Activated CD8-positive, alpha-beta T cell treated with anti-CD3 and anti-CD28 coated beads for 36 hours (primary cell): ENCODE results near the gene BRD8. TPM values are rescaled to one million over a fixed set of nuclear protein-coding genes. Genes with fewer than 3 reads are reported as not detected.
"Not testable (repeated sequence)": the region's sequence is repeated elsewhere in the genome, so short reads cannot be mapped to it uniquely, and the experiment has no call there.

Source experiments
- ATAC-seq: fragments of 200-7000 bp; cut with Tn5 transposase; one replicate; pipeline ENCODE4 v1.10.0; 2021; ENCODE audit warnings: mild to moderate bottlenecking, moderate library complexity
- CTCF ChIA-PET: fragments of 350-600 bp; sonication (Branson Sonifier 250); formaldehyde crosslinking; loops from one replicate; lab custom pipeline; 2021; ENCODE audit warnings: antibody characterized with exemption; lab: Charles Lee
- POLR2A ChIA-PET: fragments of 350-600 bp; sonication (Branson Sonifier 250); formaldehyde crosslinking; loops from one replicate; lab custom pipeline; 2021; ENCODE audit warnings: antibody characterized with exemption; lab: Charles Lee
- DNase-seq: peaks from one replicate; pipeline ENCODE4 v3.0.0-alpha.2; 2020
- H3K27ac Mint-ChIP-seq: one replicate; pipeline ENCODE4 v1.8.0; 2021; ENCODE audit warnings: mild to moderate bottlenecking, mixed read lengths
- H3K27me3 Mint-ChIP-seq: one replicate; pipeline ENCODE4 v1.8.0; 2021; ENCODE audit warnings: mixed read lengths
- H3K36me3 Mint-ChIP-seq: one replicate; pipeline ENCODE4 v1.8.0; 2021; ENCODE audit warnings: low read depth, mixed read lengths
- H3K4me1 Mint-ChIP-seq: one replicate; pipeline ENCODE4 v1.8.0; 2021; ENCODE audit warnings: low read depth, mixed read lengths
- H3K4me3 Mint-ChIP-seq: one replicate; pipeline ENCODE4 v1.8.0; 2021; ENCODE audit warnings: mild to moderate bottlenecking, moderate library complexity, mixed read lengths
- H3K9me3 Mint-ChIP-seq: one replicate; pipeline ENCODE4 v1.8.0; 2021; ENCODE audit warnings: mixed read lengths
- intact Hi-C: fragments of 100-400 bp; cut with micrococcal nuclease; formaldehyde crosslinking; loops from one replicate; pipeline ENCODE4 v1.10.0; 2022
- total RNA-seq, 2 experiments: library from RNA; stranded (reverse); gene quantifications; one replicate each; pipeline ENCODE4 v1.2.3, GENCODE V29; 2021
- TF ChIP-seq, protein P1 (sequence below): fragments of 200-600 bp; IDR thresholded peaks from one replicate; pipeline ENCODE4 v1.8.0; 2022; ENCODE audit warnings: antibody characterized with exemption, mild to moderate bottlenecking

BRD8 gene
- total RNA-seq, 2 experiments from 2014 or later = 42.0 to 46.3 TPM

- peaks cover 6% of the 10 kb centered on the region for H3K4me1 Mint-ChIP-seq
- ChIA-PET POLR2A (no interaction called here), CTCF (interaction anchor here (0.8 to 0.9 kb wide), 2 partner anchors 11 to 92 kb away, joined by 3 read pairs; no protein-coding TSS in a partner anchor)
- DNase-seq = no peak
- intact Hi-C loops = no loop called here
- ATAC-seq = no peak
- TF ChIP-seq, protein P1, sequence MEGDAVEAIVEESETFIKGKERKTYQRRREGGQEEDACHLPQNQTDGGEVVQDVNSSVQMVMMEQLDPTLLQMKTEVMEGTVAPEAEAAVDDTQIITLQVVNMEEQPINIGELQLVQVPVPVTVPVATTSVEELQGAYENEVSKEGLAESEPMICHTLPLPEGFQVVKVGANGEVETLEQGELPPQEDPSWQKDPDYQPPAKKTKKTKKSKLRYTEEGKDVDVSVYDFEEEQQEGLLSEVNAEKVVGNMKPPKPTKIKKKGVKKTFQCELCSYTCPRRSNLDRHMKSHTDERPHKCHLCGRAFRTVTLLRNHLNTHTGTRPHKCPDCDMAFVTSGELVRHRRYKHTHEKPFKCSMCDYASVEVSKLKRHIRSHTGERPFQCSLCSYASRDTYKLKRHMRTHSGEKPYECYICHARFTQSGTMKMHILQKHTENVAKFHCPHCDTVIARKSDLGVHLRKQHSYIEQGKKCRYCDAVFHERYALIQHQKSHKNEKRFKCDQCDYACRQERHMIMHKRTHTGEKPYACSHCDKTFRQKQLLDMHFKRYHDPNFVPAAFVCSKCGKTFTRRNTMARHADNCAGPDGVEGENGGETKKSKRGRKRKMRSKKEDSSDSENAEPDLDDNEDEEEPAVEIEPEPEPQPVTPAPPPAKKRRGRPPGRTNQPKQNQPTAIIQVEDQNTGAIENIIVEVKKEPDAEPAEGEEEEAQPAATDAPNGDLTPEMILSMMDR = no peak
- no peaks in the 10 kb centered on the region for H3K9me3 Mint-ChIP-seq
- H3K4me3 Mint-ChIP-seq = no peak overlapping the region
- H3K27ac Mint-ChIP-seq = no peak overlapping the region
- H3K36me3 Mint-ChIP-seq = peaks cover 59% of the 10 kb centered on the region
- H3K27me3 Mint-ChIP-seq = no peaks in the 10 kb centered on the region
Measured at GRCh38 chr5:138169124-138169523, 9.3 kb downstream of the BRD8 start.

DNA sequence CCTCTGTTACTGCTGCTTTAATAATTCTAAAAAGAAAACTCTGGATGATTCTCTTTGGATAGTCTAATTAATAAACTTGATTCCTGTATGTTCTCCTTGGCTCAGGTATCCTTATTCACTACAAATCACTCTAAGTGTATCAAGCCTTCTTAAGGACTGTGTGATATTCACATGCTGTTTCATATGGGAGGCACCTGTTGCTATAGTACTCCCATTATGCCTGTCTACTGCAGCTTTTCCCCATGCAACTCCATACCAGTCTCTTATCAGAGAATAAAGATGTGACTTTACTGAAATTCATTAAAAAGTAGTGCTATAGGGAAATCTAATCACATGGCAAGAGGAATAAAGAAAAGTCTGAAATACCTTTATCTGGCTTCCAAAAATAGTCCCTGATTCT lies 14.7 kb downstream of the BRD8 start:
- intact Hi-C loops = no loop called here
- Mint-ChIP-seq H3K27me3 (no peaks in the 10 kb centered on the region), H3K27ac (no peak overlapping the region), H3K9me3 (no peaks in the 10 kb centered on the region), H3K4me1 (no peaks in the 10 kb centered on the region), H3K36me3 (peaks cover 69% of the 10 kb centered on the region), H3K4me3 (no peak overlapping the region)
- CTCF ChIA-PET = interaction anchor here (1.0 kb wide), 2 partner anchors 22 to 95 kb away, joined by 3 to 4 read pairs; no protein-coding TSS in a partner anchor
- no peak for DNase-seq
- POLR2A ChIA-PET = interaction anchor here (0.9 to 1.5 kb wide), 2 partner anchors 8 to 14 kb away, joined by 3 to 4 read pairs; no protein-coding TSS in a partner anchor
- ATAC-seq = no peak
- TF ChIP-seq, protein P1 = no peak

DNA sequence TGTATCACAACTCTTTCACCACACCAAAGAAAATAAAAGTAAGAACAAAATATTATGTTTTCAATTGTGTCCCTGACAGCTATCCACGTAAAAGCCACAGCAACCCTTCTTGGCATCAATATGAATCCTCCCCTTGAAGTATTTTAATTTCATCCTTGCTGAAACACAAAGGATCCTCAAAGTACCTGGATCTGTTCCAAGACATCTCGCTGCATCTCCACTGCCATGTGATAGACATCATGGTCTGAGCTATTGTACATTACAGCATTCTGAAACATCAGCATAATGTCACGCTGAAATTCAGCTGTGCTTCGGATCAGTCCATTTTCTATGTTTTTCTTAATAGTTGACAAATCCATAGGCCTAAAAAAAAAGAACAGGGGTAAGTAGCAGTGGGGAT lies 17.7 kb downstream of the BRD8 start:
- Mint-ChIP-seq H3K27me3 (no peaks in the 10 kb centered on the region), H3K36me3 (peaks cover 57% of the 10 kb centered on the region), H3K4me1 (no peaks in the 10 kb centered on the region), H3K9me3 (no peaks in the 10 kb centered on the region), H3K4me3 (no peak overlapping the region), H3K27ac (no peak overlapping the region)
- ChIA-PET POLR2A (no interaction called here), CTCF (no interaction called here)
- no peak for ATAC-seq
- DNase-seq = no peak
- intact Hi-C loops = no loop called here
- TF ChIP-seq, protein P1 = no peak

DNA sequence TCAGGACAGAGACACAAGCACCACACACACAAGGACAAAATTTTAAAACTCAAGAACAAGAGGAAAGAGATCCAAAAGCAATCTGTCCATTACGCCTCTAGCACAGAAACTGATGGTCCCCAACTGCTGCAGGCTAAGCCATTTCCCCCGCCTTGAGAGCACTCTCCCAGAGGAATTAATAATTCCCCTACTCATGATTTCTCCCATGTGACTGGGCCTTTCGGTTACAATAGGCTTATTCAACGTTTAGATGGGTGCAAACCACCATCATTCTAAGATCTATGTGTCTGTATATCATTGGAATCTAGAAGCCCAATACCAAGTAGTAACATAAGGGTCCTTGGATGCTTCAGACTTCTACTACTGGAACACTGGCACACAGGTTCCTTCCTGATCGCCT lies 18.8 kb downstream of the BRD8 start:
- ChIA-PET CTCF (interaction anchor here (1.1 kb wide), 1 partner anchor 9 kb away, joined by 4 read pairs; no protein-coding TSS in a partner anchor), POLR2A (no interaction called here)
- intact Hi-C loops = no loop called here
- Mint-ChIP-seq H3K4me3 (no peak overlapping the region), H3K4me1 (no peaks in the 10 kb centered on the region), H3K36me3 (peaks cover 51% of the 10 kb centered on the region), H3K27me3 (no peaks in the 10 kb centered on the region), H3K27ac (no peak overlapping the region), H3K9me3 (no peaks in the 10 kb centered on the region)
- DNase-seq (no peak), ATAC-seq (no peak)
- TF ChIP-seq, protein P1 = no peak

- DNase-seq = no peak
Measured at GRCh38 chr5:138157626-138158025, 20.8 kb downstream of the BRD8 start.

DNA sequence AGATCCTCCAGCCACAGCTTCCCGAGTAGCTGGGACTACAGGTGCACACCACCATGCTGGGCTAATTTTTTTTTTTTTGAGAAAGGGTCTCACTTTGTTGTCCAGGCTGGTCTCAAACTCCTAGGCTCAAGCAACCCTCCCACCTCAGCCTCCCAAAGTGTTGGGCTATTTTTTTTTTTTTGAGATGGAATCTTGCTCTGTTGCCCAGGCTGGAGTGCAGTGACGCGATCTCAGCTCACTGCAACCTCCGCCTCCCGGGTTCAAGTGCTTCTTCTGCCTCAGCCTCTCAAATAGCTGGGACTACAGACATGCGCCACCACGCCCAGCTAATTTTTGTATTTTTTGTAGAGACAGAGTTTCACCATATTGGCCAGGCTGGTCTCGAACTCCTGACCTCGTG lies 22.5 kb downstream of the BRD8 start:
- H3K4me1 Mint-ChIP-seq, H3K4me3 Mint-ChIP-seq, H3K9me3 Mint-ChIP-seq, POLR2A ChIA-PET, H3K27me3 Mint-ChIP-seq, H3K27ac Mint-ChIP-seq, ATAC-seq, DNase-seq, intact Hi-C loops: not testable (repeated sequence)
- CTCF ChIA-PET = interaction anchor here (0.7 kb wide), 1 partner anchor 11 kb away, joined by 3 read pairs; no protein-coding TSS in a partner anchor
- peaks cover 29% of the 10 kb centered on the region for H3K36me3 Mint-ChIP-seq

More at GRCh38 chr5:138157626-138158025, 20.8 kb downstream of the BRD8 start:
- intact Hi-C loops = no loop called here
- CTCF ChIA-PET = interaction anchor here (1.1 kb wide), 1 partner anchor 16 kb away, joined by 3 read pairs; no protein-coding TSS in a partner anchor
- peaks cover 35% of the 10 kb centered on the region for H3K36me3 Mint-ChIP-seq
- ATAC-seq = no peak
- H3K4me1 Mint-ChIP-seq = no peaks in the 10 kb centered on the region
- no peak overlapping the region for H3K27ac Mint-ChIP-seq
- TF ChIP-seq, protein P1 = no peak
- H3K9me3 Mint-ChIP-seq = no peaks in the 10 kb centered on the region
- H3K4me3 Mint-ChIP-seq = no peak overlapping the region
- H3K27me3 Mint-ChIP-seq = no peaks in the 10 kb centered on the region
- POLR2A ChIA-PET = interaction anchor here (0.6 kb wide), 1 partner anchor 371 kb away, joined by 3 read pairs; no protein-coding TSS in a partner anchor
